ENCODE data around the gene TMEM63C. TPM values are rescaled to one million over a fixed set of nuclear protein-coding genes. Genes with fewer than 3 reads are reported as not detected.

TMEM63C gene
- total and polyA plus RNA-seq, 4 experiments from 2014 or later, result 0.36 to 1.7 TPM; not detected in 2

DNA sequence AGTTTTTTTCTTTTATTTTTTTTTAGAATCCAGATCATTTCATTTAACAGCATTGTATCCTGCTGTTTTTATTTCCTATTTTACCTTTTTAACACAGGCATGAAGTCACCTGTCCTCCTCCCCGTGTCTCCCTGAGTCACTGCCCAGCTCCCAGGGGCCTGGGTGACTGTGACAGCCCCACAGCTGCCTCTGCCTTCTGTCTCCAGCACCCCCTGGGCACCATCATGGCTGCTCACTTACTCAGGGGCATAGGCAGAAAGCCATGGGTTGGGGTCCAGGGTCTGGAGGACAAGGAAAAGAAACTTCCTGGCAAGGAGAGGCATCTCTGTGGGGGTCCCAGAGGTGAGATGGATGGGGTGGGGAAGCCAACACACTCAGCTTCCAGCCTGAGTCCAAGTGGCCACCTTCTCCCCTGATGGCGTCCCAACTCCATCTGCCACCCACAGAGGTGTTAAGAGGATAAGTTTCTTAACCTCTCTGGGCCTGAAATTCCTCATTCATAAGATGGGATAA is 25.3 kb downstream of the TMEM63C start:
- ChIA-PET CTCF (ENCODE audit: partially characterized antibody) (no interaction called here), POLR2A (ENCODE audit: partially characterized antibody) (no interaction called here)
- Histone ChIP-seq H3K4me1 (ENCODE audit: insufficient read depth, low read length) (no peaks in the 10 kb centered on the region), H3K9me3 (ENCODE audit: control insufficient read depth in 1 of 2, low read length in 2 of 2) (no peaks in the 10 kb centered on the region), H3K27ac (ENCODE audit: low read depth, low read length) (no peak overlapping the region), H3K4me3 (ENCODE audit: low read length in 2 of 2) (no peak overlapping the region), H3K36me3 (ENCODE audit: insufficient read depth, low read length) (no peaks in the 10 kb centered on the region), H3K27me3 (ENCODE audit: insufficient read depth, low read length) (no peaks in the 10 kb centered on the region)
- H3K4me1 Mint-ChIP-seq, result no peaks in the 10 kb centered on the region
- no peaks in the 10 kb centered on the region for H3K36me3 Mint-ChIP-seq
- H3K4me3 Mint-ChIP-seq, result no peak overlapping the region
- peaks cover 0 to 3% (median 0%) of the 10 kb centered on the region in 8 donors for H3K9me3 Mint-ChIP-seq
- DNase-seq, result no peak
- intact Hi-C loops (cut with micrococcal nuclease), result no loop called here
- peaks cover 6 to 7% of the 10 kb centered on the region in 2 donors for H3K27me3 Mint-ChIP-seq
- peak overlapping the region in 1 of 7 donors; percentile 58 for H3K27ac Mint-ChIP-seq

DNA sequence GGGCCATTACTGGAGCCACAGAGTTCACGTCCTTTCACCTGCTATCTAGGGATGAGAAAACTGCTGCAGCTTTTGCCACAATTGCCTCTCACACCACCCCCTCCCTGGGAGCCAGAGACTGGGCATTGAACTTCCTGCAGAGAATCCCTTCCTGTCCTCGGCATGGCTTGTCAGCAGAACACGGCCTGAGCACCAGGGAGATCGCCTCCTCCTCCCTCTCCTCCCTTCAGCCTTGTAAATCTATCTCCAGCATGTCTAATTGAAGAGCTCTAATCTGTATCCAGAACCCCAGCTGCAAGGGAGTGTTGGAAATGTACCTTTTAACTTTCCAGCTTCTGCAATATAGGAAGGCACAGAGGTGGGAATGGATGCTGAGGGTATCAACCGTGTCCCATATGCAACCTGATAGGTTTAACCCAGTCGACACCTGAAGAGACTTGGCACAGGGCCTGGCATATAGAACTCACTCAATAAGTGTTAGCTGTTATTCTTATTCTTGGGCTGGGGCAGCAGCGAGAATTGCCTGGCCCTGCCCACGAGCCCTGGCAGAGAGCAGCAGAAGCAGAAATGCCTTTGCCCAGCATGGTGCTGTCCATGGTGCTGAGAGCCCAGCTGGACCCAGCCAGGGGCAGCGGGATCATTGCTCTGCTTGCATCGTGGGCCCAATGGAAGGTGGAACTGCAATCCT is 26.8 kb downstream of the TMEM63C start:
- Histone ChIP-seq H3K9me3 (ENCODE audit: control insufficient read depth in 1 of 2, low read length in 2 of 2) (no peaks in the 10 kb centered on the region), H3K4me1 (ENCODE audit: insufficient read depth, low read length) (no peaks in the 10 kb centered on the region), H3K36me3 (ENCODE audit: insufficient read depth, low read length) (no peaks in the 10 kb centered on the region), H3K4me3 (ENCODE audit: low read length in 2 of 2) (no peak overlapping the region), H3K27me3 (ENCODE audit: insufficient read depth, low read length) (no peaks in the 10 kb centered on the region), H3K27ac (ENCODE audit: low read depth, low read length) (no peak overlapping the region)
- Mint-ChIP-seq H3K4me1 (no peaks in the 10 kb centered on the region), H3K4me3 (no peak overlapping the region), H3K27ac (no peak overlapping the region), H3K36me3 (no peaks in the 10 kb centered on the region), H3K27me3 (peaks cover 5 to 8% of the 10 kb centered on the region in 2 donors), H3K9me3 (peaks cover 0 to 3% (median 0%) of the 10 kb centered on the region in 8 donors)
- intact Hi-C loops (cut with micrococcal nuclease), result no loop called here
- DNase-seq, result peak; percentile 33 to 44 (median 37)
- CTCF ChIA-PET (ENCODE audit: partially characterized antibody), result no interaction called here
- POLR2A ChIA-PET (ENCODE audit: partially characterized antibody), result no interaction called here

DNA sequence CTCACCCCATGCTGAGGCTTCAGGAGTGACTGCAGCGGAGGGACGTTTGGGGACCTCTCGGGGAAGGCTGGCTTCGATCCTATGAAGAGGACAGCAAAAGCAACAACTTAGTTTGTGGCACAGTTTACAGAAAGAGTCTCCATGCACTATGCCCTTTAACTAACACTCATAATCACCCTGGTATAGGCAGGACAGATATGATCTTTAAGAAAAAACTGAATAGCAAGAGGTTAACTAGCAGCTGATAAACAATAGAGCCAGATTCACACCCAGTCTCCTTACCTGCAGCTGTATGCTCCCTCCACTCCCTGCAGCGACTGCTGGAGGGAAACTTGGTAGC is 27.4 kb downstream of the TMEM63C start:
- no peaks in the 10 kb centered on the region for H3K4me1 Mint-ChIP-seq
- Histone ChIP-seq H3K27me3 (ENCODE audit: insufficient read depth, low read length) (no peaks in the 10 kb centered on the region), H3K36me3 (ENCODE audit: insufficient read depth, low read length) (no peaks in the 10 kb centered on the region), H3K4me1 (ENCODE audit: insufficient read depth, low read length) (no peaks in the 10 kb centered on the region), H3K27ac (ENCODE audit: low read depth, low read length) (no peak overlapping the region), H3K4me3 (ENCODE audit: low read length in 2 of 2) (no peak overlapping the region), H3K9me3 (ENCODE audit: control insufficient read depth in 1 of 2, low read length in 2 of 2) (no peaks in the 10 kb centered on the region)
- intact Hi-C loops (cut with micrococcal nuclease), result no loop called here
- no peaks in the 10 kb centered on the region for H3K36me3 Mint-ChIP-seq
- peaks cover 5 to 10% of the 10 kb centered on the region in 2 donors for H3K27me3 Mint-ChIP-seq
- H3K27ac Mint-ChIP-seq, result no peak overlapping the region
- no peak for DNase-seq
- ChIA-PET POLR2A (ENCODE audit: partially characterized antibody) (no interaction called here), CTCF (ENCODE audit: partially characterized antibody) (no interaction called here)
- no peak overlapping the region for H3K4me3 Mint-ChIP-seq
- peaks cover 0 to 3% (median 0%) of the 10 kb centered on the region in 8 donors for H3K9me3 Mint-ChIP-seq

DNA sequence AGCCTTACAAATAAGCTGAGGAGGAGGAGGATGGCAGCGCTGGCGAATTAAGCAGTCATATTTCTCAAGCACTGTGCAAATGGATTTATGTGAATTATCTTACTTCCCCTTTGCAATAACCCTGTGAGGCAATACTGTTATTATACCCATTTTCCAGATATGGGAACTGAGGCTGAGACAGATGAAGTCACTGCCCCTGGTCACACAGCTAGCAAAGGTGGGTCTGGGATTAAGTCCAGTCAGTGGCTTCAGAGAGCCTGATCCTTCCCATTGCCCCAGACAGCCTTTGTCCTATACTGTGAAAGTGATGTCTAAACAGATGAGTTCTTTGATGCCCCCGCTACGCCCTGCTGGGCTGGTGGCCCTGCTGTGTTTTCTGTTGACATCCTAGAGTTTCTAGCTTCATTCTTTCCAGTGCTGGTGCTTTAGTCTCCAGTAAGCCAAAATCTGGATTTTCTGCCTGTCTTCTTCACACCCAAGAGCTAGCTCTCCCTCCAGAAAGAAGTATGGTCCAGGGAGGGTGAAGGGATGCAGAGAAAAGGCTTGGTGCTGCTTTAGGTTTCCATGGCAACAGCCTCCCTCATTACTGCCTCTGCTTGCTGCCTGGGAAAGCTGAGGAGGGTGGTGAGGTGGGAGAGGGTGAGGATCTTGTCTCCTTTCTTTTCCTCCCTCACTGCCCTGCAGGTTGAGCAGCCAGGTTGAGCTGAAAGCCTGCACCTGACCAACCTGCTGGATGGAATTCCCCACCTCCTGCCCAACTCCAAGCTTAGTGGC is 30.7 kb downstream of the TMEM63C start:
- no peak overlapping the region for H3K27ac Mint-ChIP-seq
- intact Hi-C loops (cut with micrococcal nuclease), result no loop called here
- H3K36me3 Mint-ChIP-seq, result no peaks in the 10 kb centered on the region
- CTCF ChIA-PET (ENCODE audit: partially characterized antibody), result interaction anchor here (1.3 kb wide), 1 partner anchor 10 kb away, joined by 4 read pairs; no protein-coding TSS in a partner anchor
- POLR2A ChIA-PET (ENCODE audit: partially characterized antibody), result no interaction called here
- no peak overlapping the region for H3K4me3 ChIP-seq (ENCODE audit: low read length in 2 of 2)
- no peak overlapping the region for H3K27ac ChIP-seq (ENCODE audit: low read depth, low read length)
- H3K27me3 Mint-ChIP-seq, result peaks cover 18 to 29% of the 10 kb centered on the region in 2 donors
- H3K4me1 Mint-ChIP-seq, result no peaks in the 10 kb centered on the region
- DNase-seq, result no peak
- H3K27me3 ChIP-seq (ENCODE audit: insufficient read depth, low read length), result no peaks in the 10 kb centered on the region
- H3K4me3 Mint-ChIP-seq, result no peak overlapping the region
- no peaks in the 10 kb centered on the region for H3K36me3 ChIP-seq (ENCODE audit: insufficient read depth, low read length)
- peaks cover 0 to 3% (median 0%) of the 10 kb centered on the region in 8 donors for H3K9me3 Mint-ChIP-seq
- no peaks in the 10 kb centered on the region for H3K4me1 ChIP-seq (ENCODE audit: insufficient read depth, low read length)
- no peaks in the 10 kb centered on the region for H3K9me3 ChIP-seq (ENCODE audit: control insufficient read depth in 1 of 2, low read length in 2 of 2)

DNA sequence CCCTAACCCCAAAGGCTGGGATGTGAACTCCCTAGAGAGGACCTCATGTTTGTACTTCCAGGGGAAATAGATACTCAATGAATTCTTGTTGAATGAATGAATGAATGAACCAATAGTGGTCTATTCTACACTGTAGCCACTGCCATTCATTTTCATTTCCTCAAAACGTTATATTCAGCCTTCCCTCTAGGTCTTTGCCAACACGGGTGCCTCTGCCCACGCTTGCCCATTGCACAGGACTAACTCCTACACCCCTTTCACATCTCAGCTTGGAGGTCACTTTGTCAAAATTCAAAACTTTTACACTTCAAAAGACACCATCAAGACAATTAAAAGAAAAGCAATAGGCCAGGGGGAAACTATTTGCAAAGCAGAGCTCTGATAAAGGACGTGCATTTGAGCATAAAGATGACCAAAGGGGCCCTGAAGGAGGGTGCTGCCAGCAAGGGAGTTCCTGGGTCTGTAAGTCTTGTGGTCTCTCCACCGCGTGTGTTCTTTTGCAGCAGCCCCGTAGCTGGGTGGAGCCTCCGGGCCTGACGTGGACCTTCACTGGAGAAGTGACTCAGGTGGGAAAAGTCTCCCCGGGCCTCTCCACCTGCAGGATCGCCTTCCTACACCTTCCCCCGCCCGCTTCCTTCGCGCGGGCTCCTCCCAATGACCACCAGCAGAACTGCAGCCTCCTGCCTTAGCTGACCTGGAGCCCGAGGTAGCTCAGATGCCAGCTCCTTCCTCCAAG is 31.5 kb downstream of the TMEM63C start:
- intact Hi-C loops (cut with micrococcal nuclease), result no loop called here
- POLR2A ChIA-PET (ENCODE audit: partially characterized antibody), result no interaction called here
- no peaks in the 10 kb centered on the region for H3K9me3 ChIP-seq (ENCODE audit: control insufficient read depth in 1 of 2, low read length in 2 of 2)
- Mint-ChIP-seq H3K9me3 (no peaks in the 10 kb centered on the region), H3K4me3 (no peak overlapping the region), H3K4me1 (no peaks in the 10 kb centered on the region), H3K27ac (no peak overlapping the region), H3K27me3 (peaks cover 13 to 30% of the 10 kb centered on the region in 2 donors), H3K36me3 (no peaks in the 10 kb centered on the region)
- CTCF ChIA-PET (ENCODE audit: partially characterized antibody), result no interaction called here
- no peaks in the 10 kb centered on the region for H3K4me1 ChIP-seq (ENCODE audit: insufficient read depth, low read length)
- H3K4me3 ChIP-seq (ENCODE audit: low read length in 2 of 2), result no peak overlapping the region
- H3K27me3 ChIP-seq (ENCODE audit: insufficient read depth, low read length), result no peaks in the 10 kb centered on the region
- no peaks in the 10 kb centered on the region for H3K36me3 ChIP-seq (ENCODE audit: insufficient read depth, low read length)
- H3K27ac ChIP-seq (ENCODE audit: low read depth, low read length), result no peak overlapping the region
- no peak for DNase-seq

DNA sequence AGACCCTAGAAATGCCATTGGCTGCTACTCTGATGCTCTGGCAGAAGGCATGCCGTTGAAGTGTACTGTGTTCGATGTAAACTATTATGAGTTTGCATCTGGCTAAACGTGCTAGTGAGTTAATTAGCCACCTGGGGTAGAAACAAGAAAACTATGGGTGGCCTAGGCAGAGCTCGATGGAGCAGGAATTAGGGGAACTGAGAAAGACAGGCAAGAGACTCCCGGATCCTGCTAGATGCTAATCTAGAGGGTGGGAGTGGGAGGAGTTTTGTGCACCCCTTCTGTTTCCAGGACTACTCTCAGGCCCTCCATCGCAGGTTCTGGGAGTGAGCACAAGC is 32.0 kb downstream of the TMEM63C start:
- H3K9me3 Mint-ChIP-seq, result no peaks in the 10 kb centered on the region
- H3K36me3 Mint-ChIP-seq, result no peaks in the 10 kb centered on the region
- DNase-seq, result no peak
- no peaks in the 10 kb centered on the region for H3K4me1 Mint-ChIP-seq
- H3K27me3 Mint-ChIP-seq, result peaks cover 13 to 28% of the 10 kb centered on the region in 2 donors
- Histone ChIP-seq H3K9me3 (ENCODE audit: control insufficient read depth in 1 of 2, low read length in 2 of 2) (no peaks in the 10 kb centered on the region), H3K27me3 (ENCODE audit: insufficient read depth, low read length) (no peaks in the 10 kb centered on the region), H3K27ac (ENCODE audit: low read depth, low read length) (no peak overlapping the region), H3K4me1 (ENCODE audit: insufficient read depth, low read length) (no peaks in the 10 kb centered on the region), H3K36me3 (ENCODE audit: insufficient read depth, low read length) (no peaks in the 10 kb centered on the region), H3K4me3 (ENCODE audit: low read length in 2 of 2) (no peak overlapping the region)
- H3K27ac Mint-ChIP-seq, result no peak overlapping the region
- no peak overlapping the region for H3K4me3 Mint-ChIP-seq
- ChIA-PET POLR2A (ENCODE audit: partially characterized antibody) (no interaction called here), CTCF (ENCODE audit: partially characterized antibody) (no interaction called here)
- intact Hi-C loops (cut with micrococcal nuclease), result no loop called here

DNA sequence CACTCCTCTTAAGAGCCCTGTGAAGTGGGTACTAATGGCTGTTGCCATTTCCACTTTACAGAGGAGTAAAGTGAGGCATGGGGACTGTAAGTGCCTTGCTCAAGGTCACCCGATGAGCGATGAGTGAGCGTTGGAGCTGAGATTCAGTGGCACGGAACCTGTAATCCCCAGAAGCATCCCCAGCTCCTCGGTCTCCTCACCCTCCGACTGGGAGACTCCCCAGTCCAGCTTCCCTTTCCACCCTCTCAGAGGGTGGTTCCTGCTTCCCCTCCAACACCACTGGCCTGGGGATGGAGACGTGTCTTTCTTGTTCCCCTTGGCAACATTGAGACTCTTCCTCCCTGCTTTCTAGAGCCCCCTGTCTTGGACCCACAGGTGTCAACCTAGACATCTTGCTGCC is 32.6 kb downstream of the TMEM63C start:
- no peak overlapping the region for H3K4me3 ChIP-seq (ENCODE audit: low read length in 2 of 2)
- H3K4me3 Mint-ChIP-seq, result no peak overlapping the region
- no peaks in the 10 kb centered on the region for H3K9me3 Mint-ChIP-seq
- H3K36me3 Mint-ChIP-seq, result no peaks in the 10 kb centered on the region
- ChIA-PET POLR2A (ENCODE audit: partially characterized antibody) (no interaction called here), CTCF (ENCODE audit: partially characterized antibody) (no interaction called here)
- H3K27ac ChIP-seq (ENCODE audit: low read depth, low read length), result no peak overlapping the region
- H3K27me3 Mint-ChIP-seq, result peaks cover 13 to 28% of the 10 kb centered on the region in 2 donors
- H3K4me1 ChIP-seq (ENCODE audit: insufficient read depth, low read length), result no peaks in the 10 kb centered on the region
- H3K4me1 Mint-ChIP-seq, result no peaks in the 10 kb centered on the region
- intact Hi-C loops (cut with micrococcal nuclease), result no loop called here
- H3K9me3 ChIP-seq (ENCODE audit: control insufficient read depth in 1 of 2, low read length in 2 of 2), result no peaks in the 10 kb centered on the region
- DNase-seq, result no peak
- H3K27me3 ChIP-seq (ENCODE audit: insufficient read depth, low read length), result no peaks in the 10 kb centered on the region
- no peak overlapping the region for H3K27ac Mint-ChIP-seq
- no peaks in the 10 kb centered on the region for H3K36me3 ChIP-seq (ENCODE audit: insufficient read depth, low read length)

Measured in CD4-positive, alpha-beta memory T cell (primary cell).